ENCODE data around the gene TNS4.

Gene TNS4

DNA sequence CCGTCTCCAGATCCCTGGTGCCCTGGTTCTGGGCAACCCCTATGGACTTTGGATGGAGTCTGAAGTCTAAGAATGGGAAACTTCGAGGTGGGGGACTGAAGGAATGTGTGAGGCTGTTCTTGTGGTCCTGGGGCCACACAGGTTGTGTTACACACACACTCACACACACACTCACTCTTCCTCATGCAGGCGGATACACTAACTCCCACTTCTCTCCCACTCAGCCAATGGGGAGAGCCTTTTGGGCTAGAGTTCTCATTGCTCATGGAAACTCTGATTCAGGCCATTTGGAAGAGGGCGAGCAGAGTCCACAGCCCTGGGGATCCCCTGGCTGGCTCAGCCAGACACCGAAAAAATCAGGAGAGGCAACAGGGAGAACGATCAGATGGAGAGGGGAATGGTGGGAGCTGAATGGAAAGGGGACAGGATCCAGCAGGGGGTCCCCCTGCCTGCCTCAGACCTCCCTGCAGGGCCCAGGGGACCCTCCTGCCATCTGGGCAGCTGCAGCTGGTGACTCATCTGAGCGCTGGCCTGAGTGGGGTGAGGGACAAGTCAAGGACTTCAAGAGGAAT lies 49.1 kb downstream of the TNS4 start:
- peaks cover 22% of the 10 kb centered on the region for H3K4me1 ChIP-seq (ENCODE audit: control insufficient read depth, insufficient read depth, low read length, poor library complexity, severe bottlenecking)
- WGBS, 2 experiments (ENCODE audit: insufficient coverage in 2 of 2), result 92% methylated on average over 6 of the region's 7 CpGs; no CpG with 5 or more reads in 1 of the 2 experiments
- no peaks in the 10 kb centered on the region for H3K9me3 ChIP-seq (ENCODE audit: control insufficient read depth, low read length)
- H3K4me3 ChIP-seq (ENCODE audit: extremely low read depth, insufficient read depth, low read length, poor library complexity, severe bottlenecking), result no peak overlapping the region
- peak overlapping the region; percentile 4 for H3K27ac ChIP-seq (ENCODE audit: low read depth, low read length, severe bottlenecking)
- peaks cover 86% of the 10 kb centered on the region for H3K36me3 ChIP-seq (ENCODE audit: control insufficient read depth, insufficient read depth, low read length)

DNA sequence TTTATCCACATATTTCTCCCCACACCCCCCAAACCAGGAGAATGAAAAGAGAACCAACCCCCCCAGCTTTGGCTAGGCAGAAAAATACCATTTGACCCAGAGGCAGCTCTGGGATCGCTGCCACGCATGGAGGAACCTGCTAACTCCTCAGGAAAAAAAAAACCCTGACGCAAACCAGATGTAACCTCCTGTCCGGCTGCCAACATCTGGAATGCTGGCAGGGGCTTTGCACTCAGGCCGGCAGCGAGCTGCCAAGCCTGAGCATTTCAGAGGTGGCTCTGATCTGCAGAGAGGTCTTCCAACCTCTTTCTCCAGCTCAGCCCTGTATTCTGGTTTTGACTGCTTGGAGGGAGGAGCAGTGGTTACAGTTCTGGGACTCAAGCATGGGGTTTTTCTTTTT lies 50.0 kb downstream of the TNS4 start:
- no peak overlapping the region for H3K27ac ChIP-seq (ENCODE audit: low read depth, low read length, severe bottlenecking)
- H3K36me3 ChIP-seq (ENCODE audit: control insufficient read depth, insufficient read depth, low read length), result peaks cover 86% of the 10 kb centered on the region
- H3K4me3 ChIP-seq (ENCODE audit: extremely low read depth, insufficient read depth, low read length, poor library complexity, severe bottlenecking), result no peak overlapping the region
- peaks cover 18% of the 10 kb centered on the region for H3K4me1 ChIP-seq (ENCODE audit: control insufficient read depth, insufficient read depth, low read length, poor library complexity, severe bottlenecking)
- WGBS, 2 experiments (ENCODE audit: insufficient coverage in 2 of 2), result 90 to 92% methylated on average over 4 to 6 of the region's 6 CpGs
- no peaks in the 10 kb centered on the region for H3K9me3 ChIP-seq (ENCODE audit: control insufficient read depth, low read length)

DNA sequence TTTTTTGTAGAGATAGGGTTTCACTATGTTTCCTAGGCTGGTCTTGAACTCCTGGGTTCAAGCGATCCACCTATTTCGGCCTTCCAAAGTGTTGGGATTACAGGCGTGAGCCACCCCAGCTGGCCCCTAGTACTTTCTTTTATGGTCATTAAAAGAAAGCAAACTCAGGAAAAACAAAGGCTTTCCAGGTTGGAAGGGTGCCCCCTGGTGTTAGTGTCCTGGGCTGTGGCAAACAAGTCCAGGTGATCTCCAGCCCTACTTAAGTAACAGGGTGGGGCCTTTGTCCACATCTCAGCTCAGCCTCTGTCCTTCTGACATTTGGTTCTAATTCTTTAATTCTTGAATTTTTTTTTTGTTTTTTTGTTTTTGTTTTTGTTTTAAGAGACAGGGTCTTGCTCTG lies 51.2 kb downstream of the TNS4 start:
- Histone ChIP-seq H3K4me3 (ENCODE audit: extremely low read depth, insufficient read depth, low read length, poor library complexity, severe bottlenecking) (no peak overlapping the region), H3K27ac (ENCODE audit: low read depth, low read length, severe bottlenecking) (no peak overlapping the region), H3K4me1 (ENCODE audit: control insufficient read depth, insufficient read depth, low read length, poor library complexity, severe bottlenecking) (peaks cover 28% of the 10 kb centered on the region), H3K36me3 (ENCODE audit: control insufficient read depth, insufficient read depth, low read length) (peaks cover 81% of the 10 kb centered on the region), H3K9me3 (ENCODE audit: control insufficient read depth, low read length) (no peaks in the 10 kb centered on the region)
- WGBS, 2 experiments (ENCODE audit: insufficient coverage in 2 of 2), result 100% methylated on average over 3 of the region's 3 CpGs; no CpG with 5 or more reads in 1 of the 2 experiments

DNA sequence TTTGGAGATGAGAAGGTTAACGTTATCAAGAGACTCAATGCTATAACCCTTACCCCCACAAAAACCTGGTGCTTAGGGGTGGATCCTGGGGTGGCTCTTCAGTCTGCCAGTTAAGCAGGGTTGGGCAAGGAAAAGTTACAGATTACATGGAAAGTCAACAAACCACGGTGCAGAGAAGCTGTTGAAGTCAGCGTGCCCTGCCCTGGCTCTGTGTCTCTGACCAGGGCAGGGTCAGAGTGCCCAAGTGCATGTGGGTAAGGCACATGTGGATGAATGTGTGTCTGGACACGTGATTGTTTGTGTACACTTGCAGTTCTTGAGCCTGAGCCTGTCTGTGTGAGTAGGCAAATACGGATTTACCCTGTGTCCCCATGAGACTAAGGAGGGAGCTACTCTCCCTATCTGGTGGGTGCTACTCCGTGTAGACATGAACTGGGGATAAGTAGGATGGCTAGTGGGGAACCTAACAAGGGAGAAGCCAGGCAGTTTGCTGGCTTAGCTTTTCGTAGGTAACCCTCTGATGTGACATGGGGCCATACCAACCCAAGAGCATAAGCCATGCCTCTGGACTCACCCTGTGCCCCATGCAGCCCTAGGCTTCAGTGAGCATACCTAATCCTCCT lies 52.7 kb downstream of the TNS4 start:
- peaks cover 29% of the 10 kb centered on the region for H3K4me1 ChIP-seq (ENCODE audit: control insufficient read depth, insufficient read depth, low read length, poor library complexity, severe bottlenecking)
- H3K36me3 ChIP-seq (ENCODE audit: control insufficient read depth, insufficient read depth, low read length), result peaks cover 67% of the 10 kb centered on the region
- no peak overlapping the region for H3K27ac ChIP-seq (ENCODE audit: low read depth, low read length, severe bottlenecking)
- 90 to 95% methylated on average over 4 to 5 of the region's 7 CpGs for WGBS, 2 experiments (ENCODE audit: insufficient coverage in 2 of 2)
- H3K9me3 ChIP-seq (ENCODE audit: control insufficient read depth, low read length), result no peaks in the 10 kb centered on the region
- no peak overlapping the region for H3K4me3 ChIP-seq (ENCODE audit: extremely low read depth, insufficient read depth, low read length, poor library complexity, severe bottlenecking)

DNA sequence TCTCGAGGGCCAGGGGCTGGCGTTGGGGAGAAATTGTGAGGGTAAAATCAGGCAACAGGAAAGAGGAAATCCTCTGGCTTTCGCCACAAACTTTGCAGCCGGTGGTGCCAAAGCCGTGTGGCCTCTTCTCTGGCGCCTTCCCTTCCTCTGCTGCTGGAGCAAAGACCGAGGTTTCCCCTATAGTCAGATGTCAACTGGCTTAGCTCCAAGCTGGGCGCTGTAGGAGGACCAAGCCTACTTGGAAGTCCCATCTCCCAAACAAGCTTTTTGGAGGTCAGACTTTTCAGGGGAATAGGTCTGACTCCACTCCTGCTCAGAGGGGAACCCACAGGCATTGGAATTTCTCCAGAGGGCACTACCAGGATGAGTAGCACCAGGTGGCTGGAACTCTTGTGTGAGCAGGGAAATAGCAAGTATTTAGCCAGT lies 53.2 kb downstream of the TNS4 start:
- no peak overlapping the region for H3K4me3 ChIP-seq (ENCODE audit: extremely low read depth, insufficient read depth, low read length, poor library complexity, severe bottlenecking)

DNA sequence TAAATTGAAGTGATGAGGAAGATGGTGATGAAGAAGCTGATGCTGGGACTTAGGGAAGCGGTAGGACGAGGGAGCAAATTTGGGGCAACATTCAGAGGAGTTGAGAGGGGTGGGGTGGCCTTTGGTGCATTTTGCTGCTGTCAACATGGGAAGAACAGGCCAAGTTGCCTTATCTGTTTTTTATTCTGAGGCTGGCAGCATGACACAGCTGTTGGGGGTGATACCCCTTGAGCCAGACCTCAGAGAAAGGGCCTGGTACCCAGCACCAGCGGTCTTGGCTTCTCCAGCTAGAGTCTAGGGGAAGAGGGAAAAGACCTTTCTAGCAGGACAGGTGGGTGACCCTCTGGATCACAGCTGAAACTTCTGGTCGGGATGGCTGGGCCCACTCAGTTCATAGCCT lies 53.6 kb downstream of the TNS4 start:
- peaks cover 57% of the 10 kb centered on the region for H3K36me3 ChIP-seq (ENCODE audit: control insufficient read depth, insufficient read depth, low read length)
- WGBS, 2 experiments (ENCODE audit: insufficient coverage in 2 of 2), result 91 to 97% methylated on average over 4 of the region's 4 CpGs
- H3K27ac ChIP-seq (ENCODE audit: low read depth, low read length, severe bottlenecking), result no peak overlapping the region
- no peaks in the 10 kb centered on the region for H3K9me3 ChIP-seq (ENCODE audit: control insufficient read depth, low read length)
- H3K4me1 ChIP-seq (ENCODE audit: control insufficient read depth, insufficient read depth, low read length, poor library complexity, severe bottlenecking), result peaks cover 25% of the 10 kb centered on the region
- H3K4me3 ChIP-seq (ENCODE audit: extremely low read depth, insufficient read depth, low read length, poor library complexity, severe bottlenecking), result no peak overlapping the region

More for the DNA sequence above, 53.2 kb downstream of the TNS4 start:
- H3K9me3 ChIP-seq (ENCODE audit: control insufficient read depth, low read length), result no peaks in the 10 kb centered on the region
- peaks cover 28% of the 10 kb centered on the region for H3K4me1 ChIP-seq (ENCODE audit: control insufficient read depth, insufficient read depth, low read length, poor library complexity, severe bottlenecking)
- H3K27ac ChIP-seq (ENCODE audit: low read depth, low read length, severe bottlenecking), result no peak overlapping the region
- WGBS, 2 experiments (ENCODE audit: insufficient coverage in 2 of 2), result 88 to 90% methylated on average over 7 to 8 of the region's 8 CpGs
- peaks cover 62% of the 10 kb centered on the region for H3K36me3 ChIP-seq (ENCODE audit: control insufficient read depth, insufficient read depth, low read length)

DNA sequence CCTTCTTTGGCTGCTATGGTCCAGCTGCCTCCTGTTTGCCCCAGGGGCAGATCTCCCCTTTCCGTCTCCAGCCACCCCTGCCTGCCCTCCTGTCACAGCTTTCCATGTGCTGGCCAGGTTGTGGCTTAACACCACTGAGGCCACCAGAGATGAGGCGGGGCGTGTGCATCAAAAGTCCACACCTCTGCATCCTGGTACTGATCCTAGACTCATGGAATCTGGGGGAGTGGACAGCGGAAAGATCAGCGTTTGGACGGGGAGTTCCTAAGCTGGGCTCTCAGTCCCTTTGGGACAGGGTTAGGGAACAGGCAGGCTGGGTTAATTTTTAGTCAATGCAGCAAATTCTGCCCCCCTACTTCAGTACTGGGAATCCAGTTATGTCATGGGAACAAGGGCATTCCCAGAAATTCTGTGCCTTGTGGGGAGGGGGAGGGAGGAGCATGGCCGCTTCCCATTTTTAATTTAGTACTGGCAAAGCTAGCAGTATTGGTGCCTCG lies 54.2 kb downstream of the TNS4 start:
- Histone ChIP-seq H3K36me3 (ENCODE audit: control insufficient read depth, insufficient read depth, low read length) (peaks cover 51% of the 10 kb centered on the region), H3K4me3 (ENCODE audit: extremely low read depth, insufficient read depth, low read length, poor library complexity, severe bottlenecking) (no peak overlapping the region), H3K27ac (ENCODE audit: low read depth, low read length, severe bottlenecking) (no peak overlapping the region), H3K9me3 (ENCODE audit: control insufficient read depth, low read length) (no peaks in the 10 kb centered on the region), H3K4me1 (ENCODE audit: control insufficient read depth, insufficient read depth, low read length, poor library complexity, severe bottlenecking) (peaks cover 19% of the 10 kb centered on the region)
- 93 to 95% methylated on average over 6 of the region's 8 CpGs for WGBS, 2 experiments (ENCODE audit: insufficient coverage in 2 of 2)

DNA sequence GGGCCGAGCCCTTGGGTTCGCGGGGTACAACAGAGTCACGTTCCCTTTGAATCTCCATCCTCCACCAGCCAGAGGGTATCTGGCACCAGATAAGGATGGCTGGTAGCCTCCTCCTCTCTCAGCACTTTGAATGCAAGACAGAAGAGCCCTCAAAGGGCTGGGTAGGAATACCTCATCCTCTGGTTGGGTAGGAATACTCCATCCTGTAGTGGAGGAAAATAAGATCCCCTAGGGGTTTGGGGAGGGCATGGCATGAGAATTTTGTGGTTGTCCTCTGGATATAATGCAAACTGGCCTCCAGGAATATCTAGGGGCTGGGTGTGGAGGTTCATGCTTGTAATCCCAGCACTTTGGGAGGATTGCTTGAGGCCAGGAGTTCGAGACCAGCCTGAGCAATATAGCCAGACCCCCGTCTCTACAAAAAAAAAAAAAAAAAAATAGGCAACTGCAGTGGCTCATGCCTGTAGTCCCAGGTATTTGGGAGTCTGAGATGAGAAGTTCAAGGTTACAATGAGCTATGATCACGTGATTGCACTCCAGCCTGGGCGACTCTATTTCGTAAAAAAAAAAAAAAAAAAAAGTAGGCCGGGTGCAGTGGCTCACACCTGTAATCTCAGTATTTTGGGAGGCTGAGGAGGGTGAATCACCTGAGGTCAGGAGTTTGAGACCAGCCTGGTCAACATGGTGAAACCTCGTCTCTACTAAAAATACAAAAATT lies 55.5 kb downstream of the TNS4 start:
- peaks cover 41% of the 10 kb centered on the region for H3K36me3 ChIP-seq (ENCODE audit: control insufficient read depth, insufficient read depth, low read length)
- no peaks in the 10 kb centered on the region for H3K9me3 ChIP-seq (ENCODE audit: control insufficient read depth, low read length)
- peaks cover 14% of the 10 kb centered on the region for H3K4me1 ChIP-seq (ENCODE audit: control insufficient read depth, insufficient read depth, low read length, poor library complexity, severe bottlenecking)
- peak overlapping the region; percentile 76 for H3K4me3 ChIP-seq (ENCODE audit: extremely low read depth, insufficient read depth, low read length, poor library complexity, severe bottlenecking)
- WGBS, 2 experiments (ENCODE audit: insufficient coverage in 2 of 2), result 83 to 92% methylated on average over 3 to 5 of the region's 11 CpGs
- no peak overlapping the region for H3K27ac ChIP-seq (ENCODE audit: low read depth, low read length, severe bottlenecking)

DNA sequence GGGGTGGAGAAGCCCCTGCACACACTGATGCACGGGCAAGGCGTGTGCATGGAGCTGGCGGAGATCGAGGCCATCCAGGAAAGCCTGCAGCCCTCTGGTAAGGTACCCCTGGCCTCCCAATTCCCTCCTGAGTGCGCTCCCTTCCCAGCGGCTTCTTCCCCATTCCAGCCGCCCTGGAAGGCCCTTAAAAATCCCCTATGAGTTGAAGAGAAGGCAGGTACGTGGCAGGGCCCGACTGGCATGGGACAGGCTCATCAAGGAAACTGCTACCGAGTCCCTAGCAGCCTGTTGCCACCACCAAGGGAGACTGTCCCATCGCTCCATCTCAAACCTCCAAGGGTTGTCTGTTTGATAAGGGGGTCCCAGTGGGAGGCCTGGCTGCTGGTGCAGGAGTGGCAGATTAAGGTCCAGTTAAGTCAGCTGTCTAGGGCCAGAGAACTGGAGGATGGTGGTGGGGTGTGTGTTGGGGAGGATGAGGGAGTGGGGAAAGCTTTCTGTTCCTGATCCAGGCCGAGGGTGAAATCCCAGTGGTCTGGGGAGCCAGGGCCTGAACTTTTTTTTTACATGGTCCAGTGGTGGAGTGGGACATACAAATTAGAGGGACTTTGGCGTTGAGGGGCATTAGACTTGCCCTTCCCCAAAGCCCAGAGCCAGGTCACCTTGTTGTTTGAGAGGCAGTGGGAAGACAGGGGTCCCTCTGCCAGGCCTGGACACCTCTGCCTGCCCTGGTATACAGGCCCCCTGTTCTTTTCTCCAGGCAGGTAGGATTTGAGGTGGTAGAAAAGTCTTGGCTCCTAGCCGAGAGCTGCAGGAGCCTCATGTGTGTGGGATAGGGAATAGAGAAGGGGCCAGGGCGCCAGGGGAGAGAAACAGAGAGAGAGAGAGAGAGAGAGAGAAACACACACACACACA lies 57.2 kb downstream of the TNS4 start:
- peaks cover 30% of the 10 kb centered on the region for H3K36me3 ChIP-seq (ENCODE audit: control insufficient read depth, insufficient read depth, low read length)
- peaks cover 14% of the 10 kb centered on the region for H3K4me1 ChIP-seq (ENCODE audit: control insufficient read depth, insufficient read depth, low read length, poor library complexity, severe bottlenecking)
- WGBS, 2 experiments (ENCODE audit: insufficient coverage in 2 of 2), result 6 to 10% methylated on average over 8 to 12 of the region's 15 CpGs
- peak overlapping the region; percentile 52 for H3K27ac ChIP-seq (ENCODE audit: low read depth, low read length, severe bottlenecking)
- H3K4me3 ChIP-seq (ENCODE audit: extremely low read depth, insufficient read depth, low read length, poor library complexity, severe bottlenecking), result peak overlapping the region; percentile 76
- no peaks in the 10 kb centered on the region for H3K9me3 ChIP-seq (ENCODE audit: control insufficient read depth, low read length)

All from mesodermal cell (in vitro differentiated cells).